GM21423 (cell line): ENCODE results near the gene ZNF541.
A peak's percentile ranks its signal among the peaks of the same experiment; 100 is the strongest.

Source experiments
- ATAC-seq: cut with Tn5 transposase; IDR thresholded peaks from one replicate; pipeline ENCODE4 v1.9.1; 2021; ENCODE audit warnings: mild to moderate bottlenecking, moderate library complexity; ENCODE audit not compliant: unreplicated experiment

The ZNF541 gene

GRCh38 chr19:47573071-47574026 is at the start of gene ZNF541:
Gene ZNF541, minus strand, starts transcription at chr19:47573148. Its CDS starts 17,292 bp downstream, at chr19:47555856.
- ATAC-seq, result no peak

GRCh38 chr19:47619763-47620162 is 46.8 kb upstream of the ZNF541 start:
- ATAC-seq, result no peak

GRCh38 chr19:47618771-47619170 is 45.8 kb upstream of the ZNF541 start:
- no peak for ATAC-seq

- ATAC-seq, result no peak
Observed at GRCh38 chr19:47615714-47616113, 42.8 kb upstream of the ZNF541 start.

GRCh38 chr19:47615230-47615629 is 42.3 kb upstream of the ZNF541 start:
- ATAC-seq, result no peak

- no peak for ATAC-seq
Observed at GRCh38 chr19:47614559-47614958, 41.6 kb upstream of the ZNF541 start.

- ATAC-seq, result no peak
Observed at GRCh38 chr19:47614021-47614295, 41.0 kb upstream of the ZNF541 start.

GRCh38 chr19:47613165-47614020 is 40.4 kb upstream of the ZNF541 start:
- no peak for ATAC-seq

GRCh38 chr19:47610902-47611301 is 38.0 kb upstream of the ZNF541 start:
- no peak for ATAC-seq

GRCh38 chr19:47609906-47610894 is 37.3 kb upstream of the ZNF541 start:
- ATAC-seq, result no peak

- ATAC-seq, result peak; percentile 44
Observed at GRCh38 chr19:47608969-47609905, 36.3 kb upstream of the ZNF541 start, which contains the start of gene BICRA. Gene BICRA, plus strand, starts transcription at chr19:47609134. Its CDS starts 64,441 bp downstream, at chr19:47673575.

- peak; percentile 84 for ATAC-seq
Observed at GRCh38 chr19:47608074-47608918, 35.3 kb upstream of the ZNF541 start.

GRCh38 chr19:47607564-47608073 is 34.7 kb upstream of the ZNF541 start:
- no peak for ATAC-seq

GRCh38 chr19:47603706-47604565 is 31.0 kb upstream of the ZNF541 start:
- no peak for ATAC-seq

GRCh38 chr19:47601180-47601904 is 28.4 kb upstream of the ZNF541 start:
- no peak for ATAC-seq

GRCh38 chr19:47600246-47601179 is 27.6 kb upstream of the ZNF541 start:
- peak; percentile 93 for ATAC-seq
